BLaER1 (cell line): ENCODE data around the gene GPR78.

Experiments
- H3K27ac ChIP-seq: shearing (Covaris generic); formaldehyde crosslinking; 2 replicates; pipeline ENCODE4 v1.8.1; 2022
- H3K27me3 ChIP-seq: shearing (Covaris generic); formaldehyde crosslinking; 2 replicates; pipeline ENCODE4 v1.8.1; 2022
- H3K36me3 ChIP-seq: shearing (Covaris generic); formaldehyde crosslinking; 2 replicates; pipeline ENCODE4 v1.8.1; 2022
- H3K4me1 ChIP-seq: shearing (Covaris generic); formaldehyde crosslinking; 2 replicates; pipeline ENCODE4 v1.8.1; 2022
- H3K4me2 ChIP-seq: shearing (Covaris generic); formaldehyde crosslinking; 2 replicates; pipeline ENCODE4 v1.8.1; 2022
- H3K4me3 ChIP-seq: shearing (Covaris generic); formaldehyde crosslinking; 2 replicates; pipeline ENCODE4 v1.8.1; 2022
- H3K9ac ChIP-seq: shearing (Covaris generic); formaldehyde crosslinking; 2 replicates; pipeline ENCODE4 v1.8.1; 2022
- H3K9me3 ChIP-seq: shearing (Covaris generic); formaldehyde crosslinking; 2 replicates; pipeline ENCODE4 v1.8.1; 2022
- H4K20me1 ChIP-seq: shearing (Covaris generic); formaldehyde crosslinking; 2 replicates; pipeline ENCODE4 v1.8.1; 2022
- Cebpa-rat ChIP-seq: shearing (Covaris generic); IDR thresholded peaks from 2 replicates; pipeline ENCODE4 v1.8.1; 2022

The GPR78 gene

GRCh38 chr4:8546766-8547107 is 33.5 kb upstream of the GPR78 start:
- Histone ChIP-seq H3K27me3 (peaks cover 78% of the 10 kb centered on the region), H3K4me2 (no peak overlapping the region), H3K4me1 (peaks cover 57% of the 10 kb centered on the region), H3K9me3 (peaks cover 6% of the 10 kb centered on the region; the same call in 1 of the 2 replicates), H4K20me1 (peaks cover 42% of the 10 kb centered on the region), H3K9ac (no peak overlapping the region), H3K4me3 (no peak overlapping the region), H3K27ac (no peak overlapping the region), H3K36me3 (no peaks in the 10 kb centered on the region)
- TF ChIP-seq Cebpa-rat, result no peak

- Histone ChIP-seq H3K9ac (no peak overlapping the region), H3K27ac (no peak overlapping the region), H3K4me1 (peaks cover 57% of the 10 kb centered on the region), H3K27me3 (peaks cover 73% of the 10 kb centered on the region), H3K9me3 (peaks cover 6% of the 10 kb centered on the region; the same call in 1 of the 2 replicates), H3K4me2 (no peak overlapping the region), H3K4me3 (no peak overlapping the region), H4K20me1 (peaks cover 39% of the 10 kb centered on the region), H3K36me3 (no peaks in the 10 kb centered on the region)
- TF ChIP-seq Cebpa-rat, result no peak
Observed at GRCh38 chr4:8547108-8547911, 32.9 kb upstream of the GPR78 start.

- Histone ChIP-seq H4K20me1 (peaks cover 37% of the 10 kb centered on the region), H3K9me3 (peaks cover 6% of the 10 kb centered on the region; the same call in 1 of the 2 replicates), H3K27ac (no peak overlapping the region), H3K4me2 (no peak overlapping the region), H3K4me3 (no peak overlapping the region), H3K4me1 (peaks cover 49% of the 10 kb centered on the region), H3K9ac (no peak overlapping the region), H3K36me3 (no peaks in the 10 kb centered on the region), H3K27me3 (peaks cover 65% of the 10 kb centered on the region)
- TF ChIP-seq Cebpa-rat, result no peak
Observed at GRCh38 chr4:8547912-8548730, 32.1 kb upstream of the GPR78 start.

- peaks cover 37% of the 10 kb centered on the region for H4K20me1 ChIP-seq
- no peak overlapping the region for H3K4me3 ChIP-seq
- peaks cover 58% of the 10 kb centered on the region for H3K27me3 ChIP-seq
- H3K9ac ChIP-seq, result no peak overlapping the region
- H3K36me3 ChIP-seq, result no peaks in the 10 kb centered on the region
- no peak overlapping the region for H3K4me2 ChIP-seq
- TF ChIP-seq Cebpa-rat, result no peak
- no peak overlapping the region for H3K27ac ChIP-seq
- H3K4me1 ChIP-seq, result peaks cover 43% of the 10 kb centered on the region
- H3K9me3 ChIP-seq, result peaks cover 6% of the 10 kb centered on the region; the same call in 1 of the 2 replicates
Observed at GRCh38 chr4:8548731-8549351, 31.4 kb upstream of the GPR78 start.

GRCh38 chr4:8549352-8549931 is 30.8 kb upstream of the GPR78 start:
- Histone ChIP-seq H3K36me3 (no peaks in the 10 kb centered on the region), H3K9ac (no peak overlapping the region), H3K4me1 (peaks cover 41% of the 10 kb centered on the region), H3K9me3 (peaks cover 6% of the 10 kb centered on the region; the same call in 1 of the 2 replicates), H3K27ac (no peak overlapping the region), H3K4me2 (no peak overlapping the region), H3K27me3 (peaks cover 52% of the 10 kb centered on the region), H4K20me1 (peaks cover 31% of the 10 kb centered on the region), H3K4me3 (no peak overlapping the region)
- no peak for TF ChIP-seq Cebpa-rat

GRCh38 chr4:8550691-8551090 is 29.5 kb upstream of the GPR78 start:
- no peak overlapping the region for H3K27ac ChIP-seq
- H3K4me3 ChIP-seq, result no peak overlapping the region
- TF ChIP-seq Cebpa-rat, result no peak
- H3K9ac ChIP-seq, result no peak overlapping the region
- H3K4me2 ChIP-seq, result no peak overlapping the region
- no peaks in the 10 kb centered on the region for H3K36me3 ChIP-seq
- H4K20me1 ChIP-seq, result peaks cover 19% of the 10 kb centered on the region
- H3K4me1 ChIP-seq, result peaks cover 28% of the 10 kb centered on the region
- peaks cover 6% of the 10 kb centered on the region; the same call in 1 of the 2 replicates for H3K9me3 ChIP-seq
- H3K27me3 ChIP-seq, result peaks cover 43% of the 10 kb centered on the region

- Histone ChIP-seq H3K9me3 (peaks cover 6% of the 10 kb centered on the region; the same call in 1 of the 2 replicates), H3K4me2 (no peak overlapping the region), H3K4me1 (peaks cover 16% of the 10 kb centered on the region), H3K4me3 (no peak overlapping the region), H3K27me3 (peaks cover 30% of the 10 kb centered on the region), H3K36me3 (no peaks in the 10 kb centered on the region), H3K27ac (no peak overlapping the region), H4K20me1 (peaks cover 9% of the 10 kb centered on the region; the same call in 1 of the 2 replicates), H3K9ac (no peak overlapping the region)
- no peak for TF ChIP-seq Cebpa-rat
Observed at GRCh38 chr4:8552024-8552423, 28.2 kb upstream of the GPR78 start.

GRCh38 chr4:8552581-8553205 is 27.5 kb upstream of the GPR78 start:
- peaks cover 6% of the 10 kb centered on the region; the same call in 1 of the 2 replicates for H3K9me3 ChIP-seq
- peaks cover 12% of the 10 kb centered on the region; the same call in 1 of the 2 replicates for H3K4me1 ChIP-seq
- no peak for TF ChIP-seq Cebpa-rat
- no peak overlapping the region for H3K4me2 ChIP-seq
- no peak overlapping the region for H3K27ac ChIP-seq
- no peak overlapping the region for H3K9ac ChIP-seq
- H3K27me3 ChIP-seq, result peaks cover 23% of the 10 kb centered on the region; the same call in 1 of the 2 replicates
- no peak overlapping the region for H3K4me3 ChIP-seq
- H4K20me1 ChIP-seq, result peaks cover 9% of the 10 kb centered on the region; the same call in 1 of the 2 replicates
- H3K36me3 ChIP-seq, result no peaks in the 10 kb centered on the region

- Histone ChIP-seq H3K9me3 (peaks cover 6% of the 10 kb centered on the region; the same call in 1 of the 2 replicates), H3K4me1 (peaks cover 7% of the 10 kb centered on the region; the same call in 1 of the 2 replicates), H4K20me1 (peaks cover 7% of the 10 kb centered on the region; the same call in 1 of the 2 replicates), H3K9ac (no peak overlapping the region), H3K4me3 (no peak overlapping the region), H3K27ac (no peak overlapping the region), H3K27me3 (peaks cover 18% of the 10 kb centered on the region; the same call in 1 of the 2 replicates), H3K4me2 (no peak overlapping the region), H3K36me3 (no peaks in the 10 kb centered on the region)
- no peak for TF ChIP-seq Cebpa-rat
Observed at GRCh38 chr4:8553216-8553615, 27.0 kb upstream of the GPR78 start.
